PC-3 (cell line): Measurements from ENCODE around the gene PCARE.

Experiments
- EZH2 ChIP-seq: fragments of 300-600 bp; sonication (generic); IDR thresholded peaks from one replicate; pipeline ENCODE4 v1.6.1; 2017; ENCODE audit warnings: antibody characterized with exemption, mild to moderate bottlenecking, low read length; ENCODE audit not compliant: unreplicated experiment
- EZH2phosphoT487 ChIP-seq: fragments of 300-600 bp; sonication (generic); IDR thresholded peaks from 2 replicates; pipeline ENCODE4 v1.6.1; 2018; ENCODE audit warnings: mild to moderate bottlenecking, antibody characterized with exemption, low read length, borderline replicate concordance
- TF ChIP-seq, protein P1 (sequence below): fragments of 300-600 bp; sonication (generic); conservative IDR thresholded peaks from 2 replicates; pipeline ENCODE4 v1.5.1; 2017; ENCODE audit warnings: antibody characterized with exemption, low read depth, mild to moderate bottlenecking, low read length

- TF ChIP-seq, protein P1, sequence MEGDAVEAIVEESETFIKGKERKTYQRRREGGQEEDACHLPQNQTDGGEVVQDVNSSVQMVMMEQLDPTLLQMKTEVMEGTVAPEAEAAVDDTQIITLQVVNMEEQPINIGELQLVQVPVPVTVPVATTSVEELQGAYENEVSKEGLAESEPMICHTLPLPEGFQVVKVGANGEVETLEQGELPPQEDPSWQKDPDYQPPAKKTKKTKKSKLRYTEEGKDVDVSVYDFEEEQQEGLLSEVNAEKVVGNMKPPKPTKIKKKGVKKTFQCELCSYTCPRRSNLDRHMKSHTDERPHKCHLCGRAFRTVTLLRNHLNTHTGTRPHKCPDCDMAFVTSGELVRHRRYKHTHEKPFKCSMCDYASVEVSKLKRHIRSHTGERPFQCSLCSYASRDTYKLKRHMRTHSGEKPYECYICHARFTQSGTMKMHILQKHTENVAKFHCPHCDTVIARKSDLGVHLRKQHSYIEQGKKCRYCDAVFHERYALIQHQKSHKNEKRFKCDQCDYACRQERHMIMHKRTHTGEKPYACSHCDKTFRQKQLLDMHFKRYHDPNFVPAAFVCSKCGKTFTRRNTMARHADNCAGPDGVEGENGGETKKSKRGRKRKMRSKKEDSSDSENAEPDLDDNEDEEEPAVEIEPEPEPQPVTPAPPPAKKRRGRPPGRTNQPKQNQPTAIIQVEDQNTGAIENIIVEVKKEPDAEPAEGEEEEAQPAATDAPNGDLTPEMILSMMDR, result no peak
- TF ChIP-seq EZH2phosphoT487, result no peak
- TF ChIP-seq EZH2, result no peak
Observed at GRCh38 chr2:29025711-29026110, 48.6 kb downstream of the PCARE start.
